GM23248 (cell line): ENCODE results near the gene RAMP3.

ENCODE experiments used
- EZH2 ChIP-seq: fragments of 200-600 bp; sonication (generic); IDR thresholded peaks from 2 replicates; pipeline ENCODE4 v1.6.1; 2018; ENCODE audit warnings: antibody characterized with exemption, mild to moderate bottlenecking; ENCODE audit not compliant: insufficient read depth, poor library complexity, severe bottlenecking
- EZH2phosphoT487 ChIP-seq: fragments of 200-600 bp; sonication (generic); IDR thresholded peaks from 2 replicates; pipeline ENCODE4 v1.6.1; 2018; ENCODE audit warnings: antibody characterized with exemption, moderate library complexity, mild to moderate bottlenecking, low read depth; ENCODE audit not compliant: insufficient read depth

- TF ChIP-seq EZH2phosphoT487 (no peak), EZH2 (no peak)
Measured at GRCh38 chr7:45181286-45181960, 23.8 kb downstream of the RAMP3 start.
